Activated CD8-positive, alpha-beta memory T cell treated with anti-CD3 and anti-CD28 coated beads, Interleukin-2, amount 10 ng/mL, durations not matched to agents 7 days and 5 days (primary cell): ENCODE results near the gene AAK1. TPM values are rescaled to one million over a fixed set of nuclear protein-coding genes. Genes with fewer than 3 reads are reported as not detected.

Experiments used
- ATAC-seq: fragments of 150-1000 bp; cut with Tn5 transposase; one replicate; pipeline ENCODE4 v1.10.0; 2021; ENCODE audit warnings: moderate library complexity
- CTCF ChIA-PET: fragments of 350-600 bp; sonication (Branson Sonifier 250); formaldehyde crosslinking; loops from one replicate; lab custom pipeline; 2021; ENCODE audit warnings: antibody characterized with exemption; lab: Charles Lee
- DNase-seq: peaks from one replicate; pipeline ENCODE4 v3.0.0-alpha.2; 2020
- H3K27ac Mint-ChIP-seq: one replicate; pipeline ENCODE4 v1.8.0; 2021; ENCODE audit warnings: mild to moderate bottlenecking, mixed read lengths
- H3K27me3 Mint-ChIP-seq: one replicate; pipeline ENCODE4 v1.8.0; 2021; ENCODE audit warnings: mixed read lengths
- H3K36me3 Mint-ChIP-seq: one replicate; pipeline ENCODE4 v1.8.0; 2021; ENCODE audit warnings: mild to moderate bottlenecking, mixed read lengths
- H3K4me1 Mint-ChIP-seq: one replicate; pipeline ENCODE4 v1.8.0; 2021; ENCODE audit warnings: mixed read lengths
- H3K4me3 Mint-ChIP-seq: one replicate; pipeline ENCODE4 v1.8.0; 2021; ENCODE audit warnings: mild to moderate bottlenecking, moderate library complexity, mixed read lengths
- H3K9me3 Mint-ChIP-seq: one replicate; pipeline ENCODE4 v1.8.0; 2022; ENCODE audit warnings: low read depth, mixed read lengths
- total RNA-seq, 2 experiments: library from RNA; stranded (reverse); gene quantifications; one replicate each; pipeline ENCODE4 v1.2.3, GENCODE V29; 2021

AAK1 gene
- total RNA-seq, 2 experiments from 2014 or later = 94.0 to 99.5 TPM

GRCh38 chr2:69499242-69499641, 144.3 kb downstream of the AAK1 start:
- no peaks in the 10 kb centered on the region for H3K9me3 Mint-ChIP-seq
- H3K27me3 Mint-ChIP-seq = no peaks in the 10 kb centered on the region
- peaks cover 3% of the 10 kb centered on the region for H3K4me1 Mint-ChIP-seq
- ATAC-seq (no peak), DNase-seq (no peak)
- H3K4me3 Mint-ChIP-seq = no peak overlapping the region
- H3K27ac Mint-ChIP-seq = no peak overlapping the region
- H3K36me3 Mint-ChIP-seq = peaks cover 11% of the 10 kb centered on the region
- CTCF ChIA-PET = no interaction called here

- CTCF ChIA-PET = no interaction called here
- Mint-ChIP-seq H3K9me3 (no peaks in the 10 kb centered on the region), H3K27me3 (no peaks in the 10 kb centered on the region), H3K4me1 (peaks cover 11% of the 10 kb centered on the region), H3K36me3 (peaks cover 8% of the 10 kb centered on the region), H3K4me3 (no peak overlapping the region), H3K27ac (no peak overlapping the region)
- no peak for DNase-seq
- ATAC-seq = no peak
Measured at GRCh38 chr2:69495861-69496260, 147.7 kb downstream of the AAK1 start.

DNA sequence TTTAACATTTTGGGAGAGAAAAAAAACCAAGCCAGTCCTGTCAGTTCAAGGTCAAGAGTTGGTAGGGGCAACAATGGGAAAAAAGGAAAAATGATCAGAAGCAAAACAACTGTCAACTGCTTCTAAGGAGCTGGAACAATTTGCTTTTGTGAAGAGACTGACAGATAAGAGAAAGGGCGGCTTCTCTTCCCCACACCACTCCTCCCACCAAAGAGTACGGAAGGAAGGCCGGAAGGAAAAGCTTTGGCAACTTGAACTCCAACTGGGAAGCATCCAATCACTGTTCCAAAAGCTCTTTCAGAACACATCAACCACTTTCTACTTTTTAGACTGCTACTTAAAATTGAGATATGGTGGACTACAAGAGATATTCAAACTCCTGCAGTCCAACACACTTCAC, 148.5 kb downstream of the AAK1 start:
- Mint-ChIP-seq H3K27ac (no peak overlapping the region), H3K4me1 (peaks cover 18% of the 10 kb centered on the region), H3K36me3 (peaks cover 13% of the 10 kb centered on the region), H3K9me3 (no peaks in the 10 kb centered on the region), H3K27me3 (no peaks in the 10 kb centered on the region), H3K4me3 (no peak overlapping the region)
- CTCF ChIA-PET = no interaction called here
- DNase-seq (no peak), ATAC-seq (no peak)

- no peaks in the 10 kb centered on the region for H3K9me3 Mint-ChIP-seq
- no peak for DNase-seq
- H3K36me3 Mint-ChIP-seq = peaks cover 16% of the 10 kb centered on the region
- H3K27me3 Mint-ChIP-seq = no peaks in the 10 kb centered on the region
- peaks cover 16% of the 10 kb centered on the region for H3K4me1 Mint-ChIP-seq
- H3K27ac Mint-ChIP-seq = no peak overlapping the region
- ATAC-seq = no peak
- no peak overlapping the region for H3K4me3 Mint-ChIP-seq
- CTCF ChIA-PET = interaction anchor here (1.3 kb wide), 1 partner anchor 11 kb away, joined by 3 read pairs; no protein-coding TSS in a partner anchor
Measured at GRCh38 chr2:69494126-69494525, 149.4 kb downstream of the AAK1 start.

DNA sequence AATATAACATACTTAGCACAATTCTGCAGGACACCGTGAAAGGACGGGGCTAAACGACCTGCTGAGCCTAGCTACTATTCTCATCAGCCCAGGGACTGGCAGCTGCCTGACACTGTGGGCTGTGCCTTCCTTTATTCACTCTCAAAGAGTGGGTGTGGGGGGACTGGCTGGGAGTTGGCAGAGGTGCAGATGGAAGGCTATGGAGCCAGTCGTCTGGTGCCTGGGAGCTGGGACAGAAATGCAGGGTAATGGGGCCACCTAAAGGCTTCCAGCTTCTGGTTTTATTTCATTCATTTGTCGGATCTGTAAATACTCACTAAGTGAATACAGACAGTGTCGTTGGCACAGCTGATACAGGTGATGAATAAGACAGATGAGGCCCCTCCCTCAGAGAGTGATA, 150.3 kb downstream of the AAK1 start:
- Mint-ChIP-seq H3K36me3 (peaks cover 21% of the 10 kb centered on the region), H3K9me3 (no peaks in the 10 kb centered on the region), H3K4me3 (no peak overlapping the region), H3K27me3 (no peaks in the 10 kb centered on the region), H3K4me1 (peaks cover 16% of the 10 kb centered on the region), H3K27ac (no peak overlapping the region)
- CTCF ChIA-PET = interaction anchor here (1.3 kb wide), 1 partner anchor 10 kb away, joined by 3 read pairs; no protein-coding TSS in a partner anchor
- no peak for DNase-seq
- no peak for ATAC-seq

DNA sequence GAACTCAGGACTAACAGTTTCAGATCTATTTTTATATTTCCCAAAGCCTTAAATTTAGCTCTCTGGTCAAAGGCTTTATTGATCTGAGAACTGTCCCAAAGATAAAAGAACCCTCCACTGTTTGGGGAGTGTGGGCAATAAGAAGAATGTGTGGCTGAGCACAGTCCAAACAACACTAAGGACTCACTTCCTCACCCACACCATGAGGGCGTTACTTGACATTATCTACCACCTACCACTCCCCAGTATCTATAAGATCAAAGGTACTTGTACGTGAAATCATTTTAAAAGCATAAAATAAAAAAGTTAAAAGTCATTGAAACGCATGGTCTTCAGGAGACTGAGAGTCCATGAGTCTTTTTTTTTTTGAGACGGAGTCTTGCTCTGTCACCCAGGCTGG, 151.7 kb downstream of the AAK1 start:
- Mint-ChIP-seq H3K9me3 (no peaks in the 10 kb centered on the region), H3K4me3 (no peak overlapping the region), H3K36me3 (peaks cover 27% of the 10 kb centered on the region), H3K27ac (no peak overlapping the region), H3K4me1 (peaks cover 16% of the 10 kb centered on the region), H3K27me3 (no peaks in the 10 kb centered on the region)
- ATAC-seq (no peak), DNase-seq (no peak)
- CTCF ChIA-PET = interaction anchor here (0.6 to 1.2 kb wide), 2 partner anchors 12 to 55 kb away, joined by 3 read pairs; partner anchors contain the start of gene NFU1

DNA sequence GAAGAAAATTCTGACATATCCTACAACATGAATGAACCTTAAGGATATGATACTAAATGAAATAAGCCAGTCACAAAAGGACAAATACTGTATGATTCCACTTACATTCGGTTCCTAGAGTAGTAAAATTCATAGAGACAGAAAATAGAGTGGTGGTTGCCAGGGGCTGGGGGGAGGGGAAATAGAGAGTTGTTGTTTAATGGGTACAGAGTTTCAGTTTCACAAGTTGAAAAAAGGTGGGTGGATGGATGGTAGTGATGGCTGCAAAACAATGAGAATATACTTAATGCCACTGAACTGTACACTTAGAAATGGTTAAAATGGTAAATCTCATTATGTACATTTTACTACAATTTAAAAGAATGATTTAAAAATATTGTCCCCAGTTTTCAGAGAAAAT, 153.1 kb downstream of the AAK1 start:
- CTCF ChIA-PET = interaction anchor here (1.2 to 1.3 kb wide), 2 partner anchors 53 to 75 kb away, joined by 3 read pairs; partner anchors contain the start of gene NFU1
- peaks cover 27% of the 10 kb centered on the region for H3K36me3 Mint-ChIP-seq
- H3K4me3 Mint-ChIP-seq = no peak overlapping the region
- H3K27ac Mint-ChIP-seq = peak overlapping the region; percentile 0
- H3K4me1 Mint-ChIP-seq = peaks cover 16% of the 10 kb centered on the region
- no peaks in the 10 kb centered on the region for H3K9me3 Mint-ChIP-seq
- no peaks in the 10 kb centered on the region for H3K27me3 Mint-ChIP-seq
- DNase-seq = no peak
- no peak for ATAC-seq

- no peak for ATAC-seq
- H3K27me3 Mint-ChIP-seq = no peaks in the 10 kb centered on the region
- H3K4me1 Mint-ChIP-seq = peaks cover 16% of the 10 kb centered on the region
- H3K9me3 Mint-ChIP-seq = no peaks in the 10 kb centered on the region
- no peak overlapping the region for H3K4me3 Mint-ChIP-seq
- DNase-seq = no peak
- peaks cover 29% of the 10 kb centered on the region for H3K36me3 Mint-ChIP-seq
- H3K27ac Mint-ChIP-seq = peak overlapping the region; percentile 8
- CTCF ChIA-PET = no interaction called here
Measured at GRCh38 chr2:69489793-69490192, 153.7 kb downstream of the AAK1 start.

- H3K4me1 Mint-ChIP-seq = peaks cover 10% of the 10 kb centered on the region
- H3K9me3 Mint-ChIP-seq = no peaks in the 10 kb centered on the region
- ATAC-seq (no peak), DNase-seq (no peak)
- H3K4me3 Mint-ChIP-seq = no peak overlapping the region
- CTCF ChIA-PET = interaction anchor here (1.1 kb wide), 1 partner anchor 10 kb away, joined by 3 read pairs; no protein-coding TSS in a partner anchor
- H3K27ac Mint-ChIP-seq = no peak overlapping the region
- no peaks in the 10 kb centered on the region for H3K27me3 Mint-ChIP-seq
- H3K36me3 Mint-ChIP-seq = peaks cover 30% of the 10 kb centered on the region
Measured at GRCh38 chr2:69483696-69484095, 159.8 kb downstream of the AAK1 start.

DNA sequence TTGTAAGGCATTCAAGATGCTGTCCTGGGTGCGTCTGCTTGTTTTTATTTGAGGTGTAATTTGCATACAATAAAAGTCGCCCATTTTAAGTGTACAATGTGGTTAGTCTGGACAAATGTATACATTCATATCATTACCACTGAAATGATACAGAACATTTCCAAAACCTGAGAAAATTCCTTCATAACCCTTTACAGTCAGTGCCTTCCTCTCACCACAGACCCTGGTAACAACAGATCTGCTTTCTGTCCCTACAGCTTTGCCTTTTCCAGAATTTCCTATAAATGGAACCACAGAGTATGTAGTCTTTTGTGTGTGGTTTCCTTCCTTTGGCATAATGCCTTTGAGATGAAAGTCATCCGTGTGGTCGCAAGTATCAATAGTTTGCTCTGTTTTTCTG, 160.5 kb downstream of the AAK1 start:
- no peaks in the 10 kb centered on the region for H3K9me3 Mint-ChIP-seq
- no peak overlapping the region for H3K4me3 Mint-ChIP-seq
- H3K4me1 Mint-ChIP-seq = peaks cover 11% of the 10 kb centered on the region
- no peak for ATAC-seq
- peaks cover 25% of the 10 kb centered on the region for H3K36me3 Mint-ChIP-seq
- CTCF ChIA-PET = interaction anchor here (1.1 kb wide), 1 partner anchor 11 kb away, joined by 3 read pairs; no protein-coding TSS in a partner anchor
- DNase-seq = no peak
- H3K27ac Mint-ChIP-seq = no peak overlapping the region
- H3K27me3 Mint-ChIP-seq = no peaks in the 10 kb centered on the region

GRCh38 chr2:69482471-69482870, 161.1 kb downstream of the AAK1 start:
- ATAC-seq = no peak
- CTCF ChIA-PET = no interaction called here
- Mint-ChIP-seq H3K36me3 (peaks cover 26% of the 10 kb centered on the region), H3K4me3 (no peak overlapping the region), H3K27ac (no peak overlapping the region), H3K4me1 (peaks cover 16% of the 10 kb centered on the region), H3K27me3 (no peaks in the 10 kb centered on the region), H3K9me3 (no peaks in the 10 kb centered on the region)
- DNase-seq = no peak

DNA sequence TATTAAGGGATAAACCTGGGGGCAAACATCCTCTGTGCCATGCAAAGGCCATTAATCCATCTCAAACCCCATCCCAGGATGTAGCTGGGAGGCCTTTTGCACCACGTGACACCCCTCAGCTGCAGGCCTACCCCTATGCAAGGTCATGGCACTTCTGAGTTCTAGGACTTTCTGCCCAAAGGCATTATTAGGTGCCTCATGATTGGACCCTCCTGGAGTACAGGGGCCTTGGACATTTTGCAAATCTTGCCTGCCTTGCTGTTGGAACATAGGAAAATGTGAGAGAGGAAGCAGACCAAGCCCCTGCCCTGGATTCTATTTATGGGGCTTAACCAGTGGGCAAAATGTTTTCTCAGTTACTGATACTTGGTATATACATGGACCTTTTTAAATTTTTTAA, 162.1 kb downstream of the AAK1 start:
- H3K9me3 Mint-ChIP-seq = no peaks in the 10 kb centered on the region
- CTCF ChIA-PET = no interaction called here
- H3K36me3 Mint-ChIP-seq = peaks cover 27% of the 10 kb centered on the region
- H3K27me3 Mint-ChIP-seq = no peaks in the 10 kb centered on the region
- ATAC-seq (no peak), DNase-seq (no peak)
- no peak overlapping the region for H3K27ac Mint-ChIP-seq
- H3K4me1 Mint-ChIP-seq = peaks cover 26% of the 10 kb centered on the region
- no peak overlapping the region for H3K4me3 Mint-ChIP-seq

GRCh38 chr2:69477627-69478026, 165.9 kb downstream of the AAK1 start:
- Mint-ChIP-seq H3K27me3 (no peaks in the 10 kb centered on the region), H3K4me3 (no peak overlapping the region), H3K4me1 (peaks cover 32% of the 10 kb centered on the region), H3K27ac (peak overlapping the region; percentile 3), H3K9me3 (no peaks in the 10 kb centered on the region), H3K36me3 (peaks cover 36% of the 10 kb centered on the region)
- CTCF ChIA-PET = interaction anchor here (0.9 to 1.3 kb wide), 2 partner anchors 33 to 41 kb away, joined by 3 read pairs; no protein-coding TSS in a partner anchor
- DNase-seq (no peak), ATAC-seq (peak; percentile 30)

DNA sequence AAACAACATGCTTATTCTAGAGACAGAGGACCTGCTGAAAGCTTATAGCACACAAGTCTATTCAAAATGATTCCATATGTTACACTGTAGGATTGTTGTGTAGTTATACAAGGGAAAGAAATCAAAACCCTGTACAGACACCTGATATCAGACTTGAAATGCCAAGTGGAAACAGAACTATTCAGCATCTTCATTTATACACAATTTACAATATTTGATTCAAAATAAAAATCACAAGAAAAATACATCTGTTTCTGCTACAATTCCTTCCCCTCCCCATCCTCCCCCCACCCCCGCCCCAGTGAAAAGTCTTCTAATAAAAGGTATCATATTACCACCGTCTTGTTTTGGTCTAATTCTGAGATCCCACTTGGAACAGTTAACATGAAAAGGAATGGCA, 168.9 kb downstream of the AAK1 start:
- no peak overlapping the region for H3K27ac Mint-ChIP-seq
- no peaks in the 10 kb centered on the region for H3K27me3 Mint-ChIP-seq
- no peak overlapping the region for H3K4me3 Mint-ChIP-seq
- H3K9me3 Mint-ChIP-seq = no peaks in the 10 kb centered on the region
- peaks cover 37% of the 10 kb centered on the region for H3K36me3 Mint-ChIP-seq
- ATAC-seq = no peak
- H3K4me1 Mint-ChIP-seq = peaks cover 32% of the 10 kb centered on the region
- CTCF ChIA-PET = interaction anchor here (0.9 kb wide), 1 partner anchor 250 kb away, joined by 3 read pairs; no protein-coding TSS in a partner anchor
- DNase-seq = no peak
